Measurements from ENCODE around the gene WFDC12. TPM values are rescaled to one million over a fixed set of nuclear protein-coding genes. Genes with fewer than 3 reads are reported as not detected.

Gene WFDC12
- total RNA-seq, 1 donor from 2014 or later: not detected

DNA sequence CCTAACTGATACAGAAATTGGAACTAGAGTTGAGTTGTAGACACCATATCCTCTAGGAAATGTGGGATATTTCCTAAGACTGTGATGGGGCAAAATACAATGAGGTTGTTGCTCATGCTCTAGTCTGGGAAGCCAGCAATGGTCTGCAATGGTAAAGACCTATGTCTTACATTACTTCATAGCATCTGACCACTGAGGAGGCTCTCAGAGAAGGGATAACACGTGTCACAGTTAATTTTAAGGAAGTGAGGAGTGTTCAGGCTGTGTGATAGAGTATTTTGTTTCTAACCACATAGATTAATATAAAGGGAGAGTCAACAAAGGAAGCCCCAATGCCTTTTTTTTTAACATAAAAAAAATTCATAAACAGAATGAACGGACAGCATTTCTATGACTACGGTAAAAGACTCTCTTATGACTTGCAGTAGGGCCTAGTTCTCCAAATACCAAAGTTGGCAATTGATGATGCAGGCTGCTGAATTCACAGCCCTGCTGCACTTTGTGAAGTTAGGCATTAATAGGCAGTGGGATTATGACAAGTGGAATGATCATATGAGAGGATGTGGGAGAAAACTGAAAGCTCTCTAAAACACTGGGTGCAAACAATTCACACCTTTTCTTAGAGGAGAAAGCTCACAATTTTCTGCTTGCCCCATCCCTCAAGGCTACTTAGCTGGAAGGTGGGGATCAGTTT lies 37.0 kb downstream of the WFDC12 start:
- Mint-ChIP-seq H3K27me3 (ENCODE audit: unreplicated experiment) (no peaks in the 10 kb centered on the region), H3K27ac (ENCODE audit: unreplicated experiment) (peak overlapping the region; percentile 98), H3K9me3 (ENCODE audit: unreplicated experiment) (peaks cover 9% of the 10 kb centered on the region), H3K4me3 (ENCODE audit: unreplicated experiment) (no peak overlapping the region), H3K36me3 (ENCODE audit: unreplicated experiment) (peaks cover 3% of the 10 kb centered on the region), H3K4me1 (ENCODE audit: unreplicated experiment) (peaks cover 42% of the 10 kb centered on the region)
- DNase-seq (ENCODE audit: extremely low spot score, unreplicated experiment): no peak
- TF ChIP-seq, protein P1, sequence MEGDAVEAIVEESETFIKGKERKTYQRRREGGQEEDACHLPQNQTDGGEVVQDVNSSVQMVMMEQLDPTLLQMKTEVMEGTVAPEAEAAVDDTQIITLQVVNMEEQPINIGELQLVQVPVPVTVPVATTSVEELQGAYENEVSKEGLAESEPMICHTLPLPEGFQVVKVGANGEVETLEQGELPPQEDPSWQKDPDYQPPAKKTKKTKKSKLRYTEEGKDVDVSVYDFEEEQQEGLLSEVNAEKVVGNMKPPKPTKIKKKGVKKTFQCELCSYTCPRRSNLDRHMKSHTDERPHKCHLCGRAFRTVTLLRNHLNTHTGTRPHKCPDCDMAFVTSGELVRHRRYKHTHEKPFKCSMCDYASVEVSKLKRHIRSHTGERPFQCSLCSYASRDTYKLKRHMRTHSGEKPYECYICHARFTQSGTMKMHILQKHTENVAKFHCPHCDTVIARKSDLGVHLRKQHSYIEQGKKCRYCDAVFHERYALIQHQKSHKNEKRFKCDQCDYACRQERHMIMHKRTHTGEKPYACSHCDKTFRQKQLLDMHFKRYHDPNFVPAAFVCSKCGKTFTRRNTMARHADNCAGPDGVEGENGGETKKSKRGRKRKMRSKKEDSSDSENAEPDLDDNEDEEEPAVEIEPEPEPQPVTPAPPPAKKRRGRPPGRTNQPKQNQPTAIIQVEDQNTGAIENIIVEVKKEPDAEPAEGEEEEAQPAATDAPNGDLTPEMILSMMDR (IDR thresholded peaks at IDR 0.05): no peak

DNA sequence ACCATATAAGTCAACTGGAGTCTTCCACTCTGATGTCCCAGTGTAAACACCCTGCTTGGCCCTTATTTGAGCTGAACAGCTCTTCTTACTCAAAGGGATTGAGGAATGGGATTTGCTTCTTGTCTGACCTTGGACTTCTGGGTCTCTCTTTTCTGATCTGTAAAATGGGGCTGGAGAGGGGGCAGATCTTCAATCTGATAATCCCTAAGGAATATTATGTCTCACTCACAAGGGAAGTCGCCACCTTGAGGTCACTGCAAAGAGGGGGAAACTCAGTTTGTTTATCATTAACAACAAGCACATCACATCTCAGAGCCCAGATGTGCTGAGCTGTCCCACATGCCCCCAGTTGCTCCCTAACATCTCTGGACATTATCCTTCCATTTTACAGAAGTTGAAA lies 38.4 kb downstream of the WFDC12 start:
- Mint-ChIP-seq H3K4me1 (ENCODE audit: unreplicated experiment) (peaks cover 35% of the 10 kb centered on the region), H3K36me3 (ENCODE audit: unreplicated experiment) (peaks cover 8% of the 10 kb centered on the region), H3K27me3 (ENCODE audit: unreplicated experiment) (no peaks in the 10 kb centered on the region), H3K27ac (ENCODE audit: unreplicated experiment) (no peak overlapping the region), H3K4me3 (ENCODE audit: unreplicated experiment) (no peak overlapping the region), H3K9me3 (ENCODE audit: unreplicated experiment) (peaks cover 7% of the 10 kb centered on the region)
- TF ChIP-seq, protein P1 (IDR thresholded peaks at IDR 0.05): no peak
- DNase-seq (ENCODE audit: extremely low spot score, unreplicated experiment): no peak

DNA sequence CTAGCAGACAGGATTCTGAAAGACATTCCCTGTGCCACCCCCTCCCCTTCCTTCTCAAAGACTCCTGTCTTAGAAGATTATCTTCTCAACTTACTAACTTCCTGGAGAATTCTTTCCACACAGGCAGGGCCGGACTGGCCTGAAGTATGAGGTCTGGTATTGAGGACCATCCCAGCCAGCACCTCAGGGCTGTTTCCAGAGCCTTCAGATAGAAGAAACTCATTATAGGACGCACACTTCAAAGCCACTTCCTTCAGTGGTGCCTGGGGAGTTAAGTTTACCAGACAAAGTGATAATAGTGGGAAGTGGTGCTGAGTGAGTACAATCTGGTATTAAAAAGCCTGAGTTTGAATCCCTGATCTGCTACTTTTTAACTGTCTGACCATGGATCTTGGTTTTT lies 39.0 kb downstream of the WFDC12 start:
- TF ChIP-seq, protein P1 (IDR thresholded peaks at IDR 0.05): no peak
- H3K36me3 Mint-ChIP-seq (ENCODE audit: unreplicated experiment): peaks cover 9% of the 10 kb centered on the region

DNA sequence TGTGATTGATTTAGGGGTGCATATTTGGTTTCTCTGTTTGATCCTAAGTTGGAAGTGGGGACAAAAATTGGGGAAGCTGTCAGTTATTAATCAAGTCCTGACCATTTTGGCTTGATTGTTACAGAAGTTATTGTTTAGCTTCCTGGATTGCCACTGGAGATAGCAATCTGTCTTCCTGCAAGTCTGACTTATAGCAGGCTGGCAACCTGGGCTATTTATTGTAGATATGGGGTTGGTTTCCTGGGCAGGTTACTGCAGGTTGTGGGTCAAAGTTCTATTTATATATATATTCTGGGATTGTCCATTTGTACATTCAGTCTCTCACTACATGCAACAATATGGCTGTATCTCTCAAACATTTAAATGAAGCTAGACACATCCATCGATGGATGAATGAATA lies 41.1 kb downstream of the WFDC12 start:
- Mint-ChIP-seq H3K4me1 (ENCODE audit: unreplicated experiment) (peaks cover 11% of the 10 kb centered on the region), H3K27me3 (ENCODE audit: unreplicated experiment) (no peaks in the 10 kb centered on the region), H3K27ac (ENCODE audit: unreplicated experiment) (no peak overlapping the region), H3K36me3 (ENCODE audit: unreplicated experiment) (peaks cover 12% of the 10 kb centered on the region), H3K4me3 (ENCODE audit: unreplicated experiment) (no peak overlapping the region), H3K9me3 (ENCODE audit: unreplicated experiment) (peaks cover 5% of the 10 kb centered on the region)
- TF ChIP-seq, protein P1 (IDR thresholded peaks at IDR 0.05): no peak
- no peak for DNase-seq (ENCODE audit: extremely low spot score, unreplicated experiment)

More for the DNA sequence above, 39.0 kb downstream of the WFDC12 start:
- Mint-ChIP-seq H3K9me3 (ENCODE audit: unreplicated experiment) (peaks cover 5% of the 10 kb centered on the region), H3K4me3 (ENCODE audit: unreplicated experiment) (no peak overlapping the region), H3K27me3 (ENCODE audit: unreplicated experiment) (no peaks in the 10 kb centered on the region), H3K4me1 (ENCODE audit: unreplicated experiment) (peaks cover 29% of the 10 kb centered on the region), H3K27ac (ENCODE audit: unreplicated experiment) (no peak overlapping the region)
- no peak for DNase-seq (ENCODE audit: extremely low spot score, unreplicated experiment)

DNA sequence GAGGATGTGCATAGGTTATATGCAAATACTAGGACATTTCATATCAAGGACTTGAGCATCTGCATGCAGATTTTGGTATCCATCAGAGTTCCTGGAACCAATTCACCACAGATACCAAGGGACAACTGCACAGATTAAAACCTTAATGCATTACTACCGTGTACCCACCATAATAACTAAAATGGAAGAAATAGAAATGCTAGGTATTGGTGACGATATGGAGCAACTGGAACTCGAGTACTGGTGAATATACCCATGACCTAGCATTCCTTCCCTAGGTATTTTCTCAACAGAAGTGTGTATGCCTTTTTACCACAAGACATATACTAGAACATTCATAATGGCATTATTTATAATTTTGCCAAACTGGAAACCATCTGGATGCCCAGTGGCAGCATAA lies 41.8 kb downstream of the WFDC12 start:
- no peak for DNase-seq (ENCODE audit: extremely low spot score, unreplicated experiment)
- peaks cover 5% of the 10 kb centered on the region for H3K4me1 Mint-ChIP-seq (ENCODE audit: unreplicated experiment)
- H3K36me3 Mint-ChIP-seq (ENCODE audit: unreplicated experiment): peaks cover 12% of the 10 kb centered on the region
- H3K4me3 Mint-ChIP-seq (ENCODE audit: unreplicated experiment): no peak overlapping the region
- no peaks in the 10 kb centered on the region for H3K27me3 Mint-ChIP-seq (ENCODE audit: unreplicated experiment)
- TF ChIP-seq, protein P1 (IDR thresholded peaks at IDR 0.05): no peak
- no peak overlapping the region for H3K27ac Mint-ChIP-seq (ENCODE audit: unreplicated experiment)
- peaks cover 5% of the 10 kb centered on the region for H3K9me3 Mint-ChIP-seq (ENCODE audit: unreplicated experiment)

Measured in osteocyte (in vitro differentiated cells).